ENCODE results near the gene PCGF2.
"Not testable (repeated sequence)": the region's sequence is repeated elsewhere in the genome, so short reads cannot be mapped to it uniquely, and the experiment has no call there.

Gene PCGF2

DNA sequence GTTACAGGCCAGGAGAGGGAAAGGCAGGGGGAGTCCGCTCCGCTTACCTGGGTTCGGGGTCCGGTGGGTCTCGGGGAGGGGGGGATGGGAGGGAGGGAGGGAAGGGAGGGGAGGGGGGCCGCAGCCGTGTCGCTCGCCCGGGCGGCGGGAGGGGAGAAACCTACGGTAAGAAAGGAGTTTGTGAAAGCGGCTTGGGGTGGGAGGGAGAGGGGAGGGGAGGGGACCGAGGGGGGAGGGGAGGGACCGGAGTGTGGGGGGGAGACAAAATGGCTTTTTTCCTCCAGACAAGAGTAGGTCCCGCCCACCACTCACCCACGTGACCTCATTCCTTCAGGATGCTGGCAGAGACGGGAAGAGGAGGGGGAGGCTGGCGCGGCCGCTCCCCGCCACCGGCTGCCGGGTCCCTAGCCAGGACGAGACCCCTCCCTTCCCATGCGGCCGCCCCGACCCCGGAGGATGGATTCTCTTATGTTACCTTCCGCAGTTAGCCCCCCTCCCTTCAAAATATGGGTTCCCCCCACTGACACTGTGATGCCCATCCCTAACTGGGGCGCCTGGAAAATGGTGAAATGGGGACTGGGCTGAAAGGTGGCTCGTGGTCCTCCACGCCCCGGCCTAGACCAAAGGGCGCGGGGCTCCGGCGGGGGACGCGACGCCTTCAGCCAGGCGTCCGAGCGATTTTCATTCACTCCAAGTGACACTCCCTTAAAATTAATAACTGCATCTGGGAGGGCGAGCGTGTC lies at the start of gene PCGF2:
Gene PCGF2, minus strand, starts transcription at position 188 of the 743 bp plus-strand sequence. CDS start 7,934 bp downstream, outside the sequence.
- H3K4me3 ChIP-seq (ENCODE audit: low read length), result peak within 1 kb of the TSS; percentile 74
- no peak within 1 kb of the TSS for H3K27ac ChIP-seq (ENCODE audit: low read length)
- H3K36me3 ChIP-seq (ENCODE audit: control insufficient read depth, low read depth, low read length), result no peaks in the 10 kb centered on the region
- no peaks in the 10 kb centered on the region for H3K9me3 ChIP-seq (ENCODE audit: control insufficient read depth, low read depth, low read length)
- H3K4me1 ChIP-seq (ENCODE audit: control insufficient read depth, low read depth, low read length), result peaks cover 38% of the 10 kb centered on the region
- H3K27me3 ChIP-seq (ENCODE audit: control insufficient read depth, insufficient read depth, low read length), result peaks cover 13% of the 10 kb centered on the region
- peak within 1 kb of the TSS; percentile 86 for H3K9ac ChIP-seq (ENCODE audit: low read length)

DNA sequence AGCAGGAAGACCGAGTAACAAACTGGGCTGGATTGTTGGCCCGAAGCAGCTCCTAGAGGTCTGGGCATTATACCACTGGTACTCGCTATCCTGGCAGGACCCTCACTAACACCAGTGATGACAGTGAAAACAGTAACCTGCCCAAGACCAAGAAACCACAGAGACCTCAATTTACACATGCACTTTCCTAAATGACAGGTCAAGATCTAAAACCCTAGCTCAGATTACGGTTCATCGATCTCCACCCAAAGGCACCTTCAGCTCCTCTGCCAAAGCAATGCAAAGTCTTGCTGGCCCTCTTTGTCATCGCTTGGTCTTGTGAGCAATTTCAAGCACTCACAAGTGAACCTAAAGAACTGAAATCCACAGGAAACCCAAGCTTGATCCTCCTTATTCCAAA lies 49.7 kb upstream of the PCGF2 start:
- peak overlapping the region; percentile 69 for H3K4me3 ChIP-seq (ENCODE audit: low read length)
- H3K27me3 ChIP-seq (ENCODE audit: control insufficient read depth, insufficient read depth, low read length), result no peaks in the 10 kb centered on the region
- no peak overlapping the region for H3K27ac ChIP-seq (ENCODE audit: low read length)
- H3K36me3 ChIP-seq (ENCODE audit: control insufficient read depth, low read depth, low read length), result peaks cover 33% of the 10 kb centered on the region
- H3K9me3 ChIP-seq (ENCODE audit: control insufficient read depth, low read depth, low read length), result no peaks in the 10 kb centered on the region
- no peak overlapping the region for H3K9ac ChIP-seq (ENCODE audit: low read length)
- peaks cover 19% of the 10 kb centered on the region for H3K4me1 ChIP-seq (ENCODE audit: control insufficient read depth, low read depth, low read length)

DNA sequence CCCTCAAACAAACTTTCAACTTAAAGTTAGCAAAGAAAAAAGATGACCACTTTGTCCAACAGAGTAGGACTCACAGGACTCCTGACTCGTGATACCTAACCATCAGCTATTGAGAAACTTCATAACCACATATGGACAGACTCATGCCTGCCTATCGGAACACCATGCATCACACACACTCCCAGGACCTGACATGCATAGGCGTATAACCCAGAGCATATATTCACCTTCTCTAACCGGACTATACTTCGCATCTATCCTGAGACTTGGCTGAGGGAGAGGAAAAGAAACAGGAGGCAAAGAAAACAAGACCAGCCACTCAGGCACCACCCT lies 49.0 kb upstream of the PCGF2 start:
- Histone ChIP-seq H3K9ac (ENCODE audit: low read length) (no peak overlapping the region), H3K27ac (ENCODE audit: low read length) (no peak overlapping the region), H3K4me3 (ENCODE audit: low read length) (peak overlapping the region; percentile 69)

DNA sequence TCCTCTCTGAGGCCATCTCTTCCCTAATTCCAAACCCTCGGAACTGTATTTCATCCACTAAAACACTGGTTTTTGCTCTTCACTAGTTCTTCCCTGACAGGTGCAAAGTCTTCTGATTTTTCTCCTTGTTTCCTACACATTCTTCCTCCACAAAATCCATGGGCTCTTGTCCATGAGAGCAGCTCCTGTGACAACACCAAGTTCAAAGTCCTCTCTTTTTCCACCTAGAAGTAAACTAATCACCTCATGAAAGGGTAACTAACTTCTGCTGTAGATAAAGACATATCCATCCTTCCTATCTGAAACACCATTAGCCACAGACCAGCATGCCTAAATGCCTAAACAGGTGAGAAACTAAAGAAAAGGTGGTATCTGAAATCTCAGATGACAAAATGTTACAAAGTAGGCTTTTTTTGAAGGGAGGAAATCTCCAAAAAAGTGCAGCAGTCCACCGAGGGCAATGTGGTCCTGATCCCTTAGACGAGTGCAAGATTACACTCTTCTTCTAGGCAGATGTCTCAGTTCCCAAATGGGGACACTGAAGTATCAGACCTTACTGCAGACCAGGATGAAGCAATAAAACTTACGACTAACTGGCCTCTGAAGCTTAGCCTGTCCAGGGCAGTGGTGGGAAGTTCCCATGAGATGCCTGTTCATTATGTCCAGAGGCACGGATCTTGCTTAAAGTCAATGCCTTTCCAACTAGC lies 48.5 kb upstream of the PCGF2 start:
- Histone ChIP-seq H3K36me3 (ENCODE audit: control insufficient read depth, low read depth, low read length) (peaks cover 25% of the 10 kb centered on the region), H3K27me3 (ENCODE audit: control insufficient read depth, insufficient read depth, low read length) (no peaks in the 10 kb centered on the region), H3K9me3 (ENCODE audit: control insufficient read depth, low read depth, low read length) (no peaks in the 10 kb centered on the region), H3K4me1 (ENCODE audit: control insufficient read depth, low read depth, low read length) (peaks cover 19% of the 10 kb centered on the region), H3K27ac (ENCODE audit: low read length) (no peak overlapping the region), H3K9ac (ENCODE audit: low read length) (no peak overlapping the region), H3K4me3 (ENCODE audit: low read length) (no peak overlapping the region)

More for the DNA sequence above, 49.0 kb upstream of the PCGF2 start:
- H3K9me3 ChIP-seq (ENCODE audit: control insufficient read depth, low read depth, low read length), result no peaks in the 10 kb centered on the region
- no peaks in the 10 kb centered on the region for H3K27me3 ChIP-seq (ENCODE audit: control insufficient read depth, insufficient read depth, low read length)
- H3K36me3 ChIP-seq (ENCODE audit: control insufficient read depth, low read depth, low read length), result peaks cover 31% of the 10 kb centered on the region
- peaks cover 19% of the 10 kb centered on the region for H3K4me1 ChIP-seq (ENCODE audit: control insufficient read depth, low read depth, low read length)

DNA sequence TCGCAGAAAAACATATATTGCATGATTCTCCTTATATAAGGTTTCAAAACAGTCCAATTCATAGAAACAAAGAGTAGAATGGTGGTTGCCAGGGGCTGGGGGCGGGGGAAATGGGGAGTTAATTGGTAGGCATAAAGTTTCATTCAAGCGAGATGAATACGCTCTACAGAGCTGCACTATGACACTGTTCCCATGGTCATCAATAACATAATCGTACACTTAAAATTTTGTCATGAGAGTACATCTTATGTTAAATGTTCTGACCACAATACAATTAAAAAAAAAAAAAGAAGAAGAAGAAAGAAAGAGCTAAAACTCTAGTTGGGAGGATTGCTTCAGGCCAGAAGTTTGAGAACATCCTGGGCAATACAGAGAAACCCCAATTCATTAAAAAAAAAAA lies 46.1 kb upstream of the PCGF2 start:
- no peaks in the 10 kb centered on the region for H3K9me3 ChIP-seq (ENCODE audit: control insufficient read depth, low read depth, low read length)
- peaks cover 20% of the 10 kb centered on the region for H3K36me3 ChIP-seq (ENCODE audit: control insufficient read depth, low read depth, low read length)
- H3K27ac ChIP-seq (ENCODE audit: low read length), result no peak overlapping the region

DNA sequence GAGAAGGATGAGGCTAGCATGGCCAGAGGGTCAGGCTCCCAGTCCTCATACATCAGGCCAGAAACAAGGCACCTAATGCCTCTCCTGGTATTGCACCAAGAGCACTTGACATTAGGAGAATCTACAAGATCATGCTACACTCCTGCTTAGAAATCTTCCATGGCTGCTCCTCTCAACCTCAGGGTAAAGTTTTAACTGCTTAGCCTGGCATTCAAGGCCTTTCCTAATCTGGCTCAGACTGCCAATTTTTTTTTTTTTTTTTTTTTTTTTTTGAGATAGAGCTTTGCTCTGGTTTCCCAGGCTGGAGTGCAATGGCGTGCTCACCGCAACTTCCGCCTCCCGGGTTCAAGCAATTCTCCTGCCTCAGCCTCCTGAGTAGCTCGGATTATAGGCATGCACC lies 43.0 kb upstream of the PCGF2 start:
- Histone ChIP-seq H3K4me1 (ENCODE audit: control insufficient read depth, low read depth, low read length) (peaks cover 8% of the 10 kb centered on the region), H3K36me3 (ENCODE audit: control insufficient read depth, low read depth, low read length) (peaks cover 22% of the 10 kb centered on the region), H3K27ac (ENCODE audit: low read length) (no peak overlapping the region), H3K9ac (ENCODE audit: low read length) (no peak overlapping the region), H3K27me3 (ENCODE audit: control insufficient read depth, insufficient read depth, low read length) (no peaks in the 10 kb centered on the region), H3K9me3 (ENCODE audit: control insufficient read depth, low read depth, low read length) (no peaks in the 10 kb centered on the region), H3K4me3 (ENCODE audit: low read length) (no peak overlapping the region)

More for the DNA sequence above, 46.1 kb upstream of the PCGF2 start:
- Histone ChIP-seq H3K27me3 (ENCODE audit: control insufficient read depth, insufficient read depth, low read length) (no peaks in the 10 kb centered on the region), H3K9ac (ENCODE audit: low read length) (no peak overlapping the region), H3K4me1 (ENCODE audit: control insufficient read depth, low read depth, low read length) (peaks cover 19% of the 10 kb centered on the region), H3K4me3 (ENCODE audit: low read length) (no peak overlapping the region)

DNA sequence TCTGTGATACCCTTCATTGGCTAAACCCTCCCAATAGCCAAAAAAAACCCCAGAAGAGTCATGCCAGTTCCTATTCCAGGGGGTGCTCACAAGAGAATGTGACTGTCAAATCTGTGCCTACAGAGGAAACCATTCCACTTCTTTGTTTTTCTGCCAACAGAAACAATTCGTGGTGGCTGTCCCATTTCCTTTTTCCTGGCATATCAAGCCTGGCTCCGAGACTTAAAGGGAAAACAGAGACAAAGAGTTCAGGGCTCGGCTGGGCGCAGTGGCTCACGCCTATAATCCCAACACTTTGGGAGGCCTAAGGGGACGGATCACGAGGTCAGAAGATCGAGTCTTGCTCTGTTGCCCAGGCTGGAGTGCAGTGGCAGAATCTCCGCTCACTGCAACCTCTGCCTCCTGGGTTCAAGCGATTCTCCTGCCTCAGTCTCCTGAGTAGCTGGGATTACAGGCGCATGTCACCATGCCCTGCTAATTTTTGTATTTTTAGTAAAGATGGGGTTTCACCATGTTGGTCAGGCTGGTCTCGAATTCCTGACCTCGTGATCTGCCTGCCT lies 42.1 kb upstream of the PCGF2 start:
- H3K4me3 ChIP-seq (ENCODE audit: low read length); H3K27ac ChIP-seq (ENCODE audit: low read length); H3K9me3 ChIP-seq (ENCODE audit: control insufficient read depth, low read depth, low read length); H3K4me1 ChIP-seq (ENCODE audit: control insufficient read depth, low read depth, low read length); H3K27me3 ChIP-seq (ENCODE audit: control insufficient read depth, insufficient read depth, low read length); H3K9ac ChIP-seq (ENCODE audit: low read length): not testable (repeated sequence)
- H3K36me3 ChIP-seq (ENCODE audit: control insufficient read depth, low read depth, low read length), result peaks cover 25% of the 10 kb centered on the region

DNA sequence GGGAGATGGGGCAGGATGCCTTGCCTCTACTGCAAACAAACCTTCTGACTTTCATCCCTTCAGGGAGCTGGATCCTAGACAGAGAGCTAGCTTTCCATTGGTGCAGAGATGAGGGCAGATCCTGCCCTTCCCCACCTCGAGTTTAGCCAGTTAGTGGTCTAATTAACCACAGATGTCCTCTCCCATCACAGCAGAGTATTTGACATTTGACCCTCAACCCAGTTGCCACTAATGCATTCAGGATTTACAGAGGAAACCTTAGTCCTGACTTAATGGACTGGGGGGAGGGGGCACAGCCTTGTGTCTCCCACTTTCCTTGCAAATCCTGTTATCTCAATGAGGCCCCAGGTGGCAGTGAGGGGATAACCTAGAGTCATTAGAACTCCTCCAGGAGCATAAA lies 41.0 kb upstream of the PCGF2 start:
- H3K4me1 ChIP-seq (ENCODE audit: control insufficient read depth, low read depth, low read length), result peaks cover 8% of the 10 kb centered on the region
- no peaks in the 10 kb centered on the region for H3K9me3 ChIP-seq (ENCODE audit: control insufficient read depth, low read depth, low read length)
- no peaks in the 10 kb centered on the region for H3K27me3 ChIP-seq (ENCODE audit: control insufficient read depth, insufficient read depth, low read length)
- no peak overlapping the region for H3K4me3 ChIP-seq (ENCODE audit: low read length)
- no peak overlapping the region for H3K27ac ChIP-seq (ENCODE audit: low read length)
- peaks cover 33% of the 10 kb centered on the region for H3K36me3 ChIP-seq (ENCODE audit: control insufficient read depth, low read depth, low read length)
- no peak overlapping the region for H3K9ac ChIP-seq (ENCODE audit: low read length)

DNA sequence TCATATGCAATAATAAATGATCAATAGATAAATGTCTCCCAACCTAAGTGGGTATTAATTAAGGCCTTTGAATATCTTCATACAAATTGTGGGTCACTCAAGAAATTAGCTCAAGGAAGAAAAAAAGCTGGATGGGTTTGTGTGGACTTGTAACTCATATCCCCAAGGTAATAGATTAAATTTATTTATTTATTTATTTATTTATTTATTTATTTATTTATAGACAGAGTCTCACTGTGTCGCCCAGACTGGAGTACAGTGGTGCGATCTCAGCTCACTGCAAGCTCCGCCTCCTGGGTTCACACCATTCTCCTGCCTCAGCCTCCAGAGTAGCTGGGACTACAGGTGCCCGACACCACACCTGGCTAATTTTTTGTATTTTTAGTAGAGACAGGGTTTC lies 39.9 kb upstream of the PCGF2 start:
- H3K27me3 ChIP-seq (ENCODE audit: control insufficient read depth, insufficient read depth, low read length); H3K4me1 ChIP-seq (ENCODE audit: control insufficient read depth, low read depth, low read length); H3K9ac ChIP-seq (ENCODE audit: low read length); H3K27ac ChIP-seq (ENCODE audit: low read length); H3K9me3 ChIP-seq (ENCODE audit: control insufficient read depth, low read depth, low read length); H3K4me3 ChIP-seq (ENCODE audit: low read length): not testable (repeated sequence)
- H3K36me3 ChIP-seq (ENCODE audit: control insufficient read depth, low read depth, low read length), result peaks cover 40% of the 10 kb centered on the region

DNA sequence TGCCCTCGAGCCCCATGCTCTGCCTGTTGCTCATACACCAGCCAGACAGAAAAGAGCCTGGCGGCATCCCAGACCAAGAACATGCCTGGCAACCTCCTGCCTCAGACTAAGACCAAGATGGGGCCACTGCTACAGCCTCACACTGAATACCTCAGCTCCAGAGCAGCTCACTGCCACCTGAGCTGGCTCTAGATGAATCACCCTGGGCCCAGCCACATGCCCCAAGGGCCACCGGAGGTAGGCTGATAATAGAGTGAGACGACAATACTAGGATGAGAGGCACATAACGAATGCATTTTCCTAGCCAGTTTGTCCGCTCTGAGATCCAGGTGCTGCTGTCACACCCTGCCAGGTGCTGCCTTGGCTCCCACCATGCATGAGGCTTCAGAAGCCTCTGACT lies 38.2 kb upstream of the PCGF2 start:
- Histone ChIP-seq H3K9ac (ENCODE audit: low read length) (no peak overlapping the region), H3K4me1 (ENCODE audit: control insufficient read depth, low read depth, low read length) (peaks cover 8% of the 10 kb centered on the region), H3K27ac (ENCODE audit: low read length) (no peak overlapping the region), H3K9me3 (ENCODE audit: control insufficient read depth, low read depth, low read length) (no peaks in the 10 kb centered on the region), H3K4me3 (ENCODE audit: low read length) (no peak overlapping the region), H3K36me3 (ENCODE audit: control insufficient read depth, low read depth, low read length) (peaks cover 47% of the 10 kb centered on the region), H3K27me3 (ENCODE audit: control insufficient read depth, insufficient read depth, low read length) (no peaks in the 10 kb centered on the region)

DNA sequence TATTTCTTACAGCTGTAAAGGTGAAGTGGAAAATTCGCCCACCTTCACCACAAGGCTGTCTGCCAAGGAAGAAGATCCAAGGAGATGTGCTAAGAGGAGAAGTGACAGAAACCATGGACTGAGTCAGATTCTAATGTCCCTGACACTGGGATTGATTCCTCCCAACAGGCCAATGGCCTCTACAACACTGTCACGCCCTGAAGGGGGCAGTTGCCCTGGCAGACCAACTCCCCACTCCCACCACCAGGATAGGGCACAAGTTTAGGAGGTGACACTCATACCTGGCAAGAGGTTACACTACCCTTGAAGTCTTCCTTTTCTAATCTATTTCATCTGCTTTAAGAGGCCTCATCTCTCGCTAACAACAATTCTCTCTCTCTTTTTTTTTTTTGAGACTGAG lies 35.1 kb upstream of the PCGF2 start:
- H3K4me3 ChIP-seq (ENCODE audit: low read length), result no peak overlapping the region
- no peaks in the 10 kb centered on the region for H3K9me3 ChIP-seq (ENCODE audit: control insufficient read depth, low read depth, low read length)
- H3K36me3 ChIP-seq (ENCODE audit: control insufficient read depth, low read depth, low read length), result peaks cover 77% of the 10 kb centered on the region
- H3K27me3 ChIP-seq (ENCODE audit: control insufficient read depth, insufficient read depth, low read length), result no peaks in the 10 kb centered on the region
- no peak overlapping the region for H3K27ac ChIP-seq (ENCODE audit: low read length)
- no peaks in the 10 kb centered on the region for H3K4me1 ChIP-seq (ENCODE audit: control insufficient read depth, low read depth, low read length)
- no peak overlapping the region for H3K9ac ChIP-seq (ENCODE audit: low read length)
